ENCODE data around the gene PSMD5. TPM values are rescaled to one million over a fixed set of nuclear protein-coding genes. Genes with fewer than 3 reads are reported as not detected.

The PSMD5 gene
- total RNA-seq, 1 donor from 2014 or later, result 54.3 TPM

DNA sequence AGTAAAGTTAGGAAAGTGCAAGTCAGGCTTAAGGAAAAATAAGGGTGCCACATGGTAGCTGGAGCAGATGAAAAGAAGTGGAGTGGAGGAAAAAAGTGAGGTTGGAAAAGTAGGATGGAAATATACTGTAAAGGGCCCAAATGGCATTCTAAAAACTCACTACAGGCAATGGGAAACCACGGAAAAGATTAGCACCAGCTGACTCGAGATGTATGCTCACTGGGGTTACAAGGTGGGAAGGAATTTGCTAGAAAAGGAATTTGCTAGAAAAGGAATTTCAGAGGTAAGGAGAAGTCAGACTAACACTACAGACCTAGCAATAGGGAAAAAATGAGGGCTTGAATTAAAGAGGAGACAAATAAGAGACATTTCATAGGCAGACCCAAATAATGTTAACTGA, 3.6 kb downstream of the PSMD5 start:
- DNase-seq (ENCODE audit: low spot score), result no peak
- H3K36me3 Mint-ChIP-seq (ENCODE audit: low read depth), result peaks cover 15% of the 10 kb centered on the region
- H3K4me1 Mint-ChIP-seq (ENCODE audit: low read depth), result peaks cover 45% of the 10 kb centered on the region
- TF ChIP-seq, protein P1, sequence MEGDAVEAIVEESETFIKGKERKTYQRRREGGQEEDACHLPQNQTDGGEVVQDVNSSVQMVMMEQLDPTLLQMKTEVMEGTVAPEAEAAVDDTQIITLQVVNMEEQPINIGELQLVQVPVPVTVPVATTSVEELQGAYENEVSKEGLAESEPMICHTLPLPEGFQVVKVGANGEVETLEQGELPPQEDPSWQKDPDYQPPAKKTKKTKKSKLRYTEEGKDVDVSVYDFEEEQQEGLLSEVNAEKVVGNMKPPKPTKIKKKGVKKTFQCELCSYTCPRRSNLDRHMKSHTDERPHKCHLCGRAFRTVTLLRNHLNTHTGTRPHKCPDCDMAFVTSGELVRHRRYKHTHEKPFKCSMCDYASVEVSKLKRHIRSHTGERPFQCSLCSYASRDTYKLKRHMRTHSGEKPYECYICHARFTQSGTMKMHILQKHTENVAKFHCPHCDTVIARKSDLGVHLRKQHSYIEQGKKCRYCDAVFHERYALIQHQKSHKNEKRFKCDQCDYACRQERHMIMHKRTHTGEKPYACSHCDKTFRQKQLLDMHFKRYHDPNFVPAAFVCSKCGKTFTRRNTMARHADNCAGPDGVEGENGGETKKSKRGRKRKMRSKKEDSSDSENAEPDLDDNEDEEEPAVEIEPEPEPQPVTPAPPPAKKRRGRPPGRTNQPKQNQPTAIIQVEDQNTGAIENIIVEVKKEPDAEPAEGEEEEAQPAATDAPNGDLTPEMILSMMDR (IDR thresholded peaks at IDR 0.05), result no peak
- H3K4me3 Mint-ChIP-seq (ENCODE audit: unreplicated experiment), result no peak overlapping the region
- no peaks in the 10 kb centered on the region for H3K27me3 Mint-ChIP-seq (ENCODE audit: low read depth)
- H3K27ac Mint-ChIP-seq (ENCODE audit: unreplicated experiment), result peak overlapping the region; percentile 52
- H3K9me3 Mint-ChIP-seq (ENCODE audit: low read depth), result no peaks in the 10 kb centered on the region

DNA sequence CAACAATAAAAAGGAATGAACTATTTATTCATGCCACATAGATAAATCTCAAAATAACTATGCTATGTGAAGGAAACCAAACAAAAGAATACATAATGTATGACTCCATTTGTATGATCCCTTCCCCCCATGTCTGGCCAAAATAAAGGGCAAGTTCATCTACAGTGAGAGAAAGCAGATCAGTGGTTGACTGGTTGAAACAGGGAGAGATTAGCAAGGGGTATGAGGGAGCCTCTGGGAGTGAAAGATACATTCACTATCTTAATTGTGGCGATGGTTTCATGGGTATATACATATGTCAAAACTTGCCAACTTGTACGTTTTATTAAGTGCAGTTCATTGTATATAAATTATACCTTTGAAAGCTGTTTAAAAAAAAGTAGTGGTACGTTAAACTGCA, 4.8 kb downstream of the PSMD5 start:
- no peak overlapping the region for H3K4me3 Mint-ChIP-seq (ENCODE audit: unreplicated experiment)
- H3K27me3 Mint-ChIP-seq (ENCODE audit: low read depth), result no peaks in the 10 kb centered on the region
- H3K4me1 Mint-ChIP-seq (ENCODE audit: low read depth), result peaks cover 37% of the 10 kb centered on the region
- no peaks in the 10 kb centered on the region for H3K9me3 Mint-ChIP-seq (ENCODE audit: low read depth)
- TF ChIP-seq, protein P1 (IDR thresholded peaks at IDR 0.05), result no peak
- no peak overlapping the region for H3K27ac Mint-ChIP-seq (ENCODE audit: unreplicated experiment)
- peaks cover 18% of the 10 kb centered on the region for H3K36me3 Mint-ChIP-seq (ENCODE audit: low read depth)
- no peak for DNase-seq (ENCODE audit: low spot score)

DNA sequence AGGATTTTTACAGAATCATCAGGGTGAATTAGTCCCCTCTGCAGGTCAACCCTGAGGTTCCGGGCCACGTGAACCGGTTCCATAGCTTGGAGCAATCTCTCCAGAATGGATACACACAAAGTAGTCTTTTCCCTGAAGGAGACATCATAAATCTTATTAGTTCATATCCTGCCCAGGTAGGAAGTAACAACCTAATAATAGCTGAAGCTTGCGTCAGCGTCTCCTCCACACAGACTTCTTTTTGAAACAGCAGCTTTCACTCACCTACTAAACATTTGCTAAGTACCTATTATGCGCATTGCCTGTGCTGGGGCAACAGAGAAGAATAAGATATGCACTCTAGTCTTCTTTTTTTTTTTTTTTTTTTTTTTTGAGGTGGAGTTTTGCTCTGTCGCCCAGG, 9.4 kb downstream of the PSMD5 start:
- Mint-ChIP-seq H3K4me3 (ENCODE audit: unreplicated experiment) (no peak overlapping the region), H3K27me3 (ENCODE audit: low read depth) (no peaks in the 10 kb centered on the region), H3K9me3 (ENCODE audit: low read depth) (no peaks in the 10 kb centered on the region), H3K36me3 (ENCODE audit: low read depth) (peaks cover 38% of the 10 kb centered on the region), H3K27ac (ENCODE audit: unreplicated experiment) (no peak overlapping the region), H3K4me1 (ENCODE audit: low read depth) (peaks cover 9% of the 10 kb centered on the region)
- DNase-seq (ENCODE audit: low spot score), result no peak
- TF ChIP-seq, protein P1 (IDR thresholded peaks at IDR 0.05), result no peak

DNA sequence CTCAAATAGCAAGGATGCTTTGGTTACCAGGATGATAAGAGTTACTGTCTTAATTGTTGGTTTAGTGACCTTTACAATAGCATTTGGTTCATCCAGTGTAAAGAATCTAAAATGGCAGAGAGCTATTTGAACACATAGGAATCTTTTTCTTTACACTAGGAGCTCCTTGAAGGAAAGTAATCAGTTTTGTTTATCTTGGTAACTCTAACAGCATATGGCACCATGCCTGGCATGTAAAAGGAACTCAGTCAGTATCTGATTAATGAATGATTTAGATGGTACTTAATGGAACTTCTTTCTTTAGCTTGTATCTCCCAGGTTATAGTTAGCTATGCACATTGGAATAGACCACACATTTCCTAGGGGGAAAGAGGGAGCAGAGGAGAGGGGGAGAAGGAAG, 9.9 kb downstream of the PSMD5 start:
- Mint-ChIP-seq H3K36me3 (ENCODE audit: low read depth) (peaks cover 36% of the 10 kb centered on the region), H3K27ac (ENCODE audit: unreplicated experiment) (no peak overlapping the region), H3K4me3 (ENCODE audit: unreplicated experiment) (no peak overlapping the region), H3K9me3 (ENCODE audit: low read depth) (no peaks in the 10 kb centered on the region), H3K4me1 (ENCODE audit: low read depth) (peaks cover 7% of the 10 kb centered on the region), H3K27me3 (ENCODE audit: low read depth) (no peaks in the 10 kb centered on the region)
- TF ChIP-seq, protein P1 (IDR thresholded peaks at IDR 0.05), result no peak
- no peak for DNase-seq (ENCODE audit: low spot score)

DNA sequence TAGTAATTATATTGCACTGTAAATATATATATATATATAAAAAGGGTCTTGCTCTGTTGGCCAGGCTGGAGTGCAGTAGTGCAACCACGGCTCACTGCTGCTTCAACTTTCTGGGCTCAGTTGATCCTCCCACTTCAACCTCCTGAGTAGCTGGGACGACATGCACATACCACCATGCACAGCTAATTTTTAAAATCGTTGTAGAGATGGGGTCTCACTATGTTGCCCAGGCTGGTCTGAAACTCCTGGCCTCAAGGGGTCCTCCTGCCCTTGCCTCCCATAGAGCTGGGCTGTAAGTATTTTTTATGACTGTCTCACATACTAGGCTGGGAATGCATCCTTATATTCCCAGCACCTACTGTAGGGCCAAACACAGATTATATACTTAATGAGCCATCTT, 11.9 kb downstream of the PSMD5 start:
- Mint-ChIP-seq H3K4me1 (ENCODE audit: low read depth) (no peaks in the 10 kb centered on the region), H3K36me3 (ENCODE audit: low read depth) (peaks cover 44% of the 10 kb centered on the region), H3K9me3 (ENCODE audit: low read depth) (no peaks in the 10 kb centered on the region), H3K27ac (ENCODE audit: unreplicated experiment) (no peak overlapping the region), H3K4me3 (ENCODE audit: unreplicated experiment) (no peak overlapping the region), H3K27me3 (ENCODE audit: low read depth) (no peaks in the 10 kb centered on the region)
- TF ChIP-seq, protein P1 (IDR thresholded peaks at IDR 0.05), result no peak
- no peak for DNase-seq (ENCODE audit: low spot score)

Data from chondrocyte (in vitro differentiated cells).